OCI-M2 (cell line): ENCODE results near the gene PPT2.
A peak's percentile ranks its signal among the peaks of the same experiment; 100 is the strongest.
"Not testable (repeated sequence)": the region's sequence is repeated elsewhere in the genome, so short reads cannot be mapped to it uniquely, and the experiment has no call there.

Source experiments
- DNase-seq: peaks from one replicate; lab custom pipeline; 2025; ENCODE audit not compliant: unreplicated experiment; lab: John Stamatoyannopoulos, UW

The PPT2 gene

DNA sequence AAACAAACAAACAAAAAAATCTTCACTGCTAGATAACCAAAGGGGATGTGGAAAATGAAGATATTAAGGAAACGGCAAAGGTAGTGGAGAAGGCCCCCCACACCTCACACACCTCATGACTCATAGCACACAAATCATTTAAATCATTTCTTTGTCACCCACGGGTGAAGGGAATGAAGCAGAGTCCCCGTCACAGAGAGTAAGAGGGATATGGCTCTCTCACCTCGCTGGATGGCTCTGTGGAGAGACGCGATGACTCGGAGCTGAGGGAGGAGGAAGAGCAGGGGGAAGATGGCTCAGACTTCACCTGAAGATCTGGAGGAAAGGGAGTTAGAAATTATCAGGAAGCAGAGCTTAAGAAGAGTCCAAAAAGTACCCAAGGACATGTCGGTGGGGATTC, 27.1 kb upstream of the PPT2 start:
- no peak for DNase-seq

- DNase-seq, result no peak
Observed at GRCh38 chr6:32127409-32127716, 26.6 kb upstream of the PPT2 start.

DNA sequence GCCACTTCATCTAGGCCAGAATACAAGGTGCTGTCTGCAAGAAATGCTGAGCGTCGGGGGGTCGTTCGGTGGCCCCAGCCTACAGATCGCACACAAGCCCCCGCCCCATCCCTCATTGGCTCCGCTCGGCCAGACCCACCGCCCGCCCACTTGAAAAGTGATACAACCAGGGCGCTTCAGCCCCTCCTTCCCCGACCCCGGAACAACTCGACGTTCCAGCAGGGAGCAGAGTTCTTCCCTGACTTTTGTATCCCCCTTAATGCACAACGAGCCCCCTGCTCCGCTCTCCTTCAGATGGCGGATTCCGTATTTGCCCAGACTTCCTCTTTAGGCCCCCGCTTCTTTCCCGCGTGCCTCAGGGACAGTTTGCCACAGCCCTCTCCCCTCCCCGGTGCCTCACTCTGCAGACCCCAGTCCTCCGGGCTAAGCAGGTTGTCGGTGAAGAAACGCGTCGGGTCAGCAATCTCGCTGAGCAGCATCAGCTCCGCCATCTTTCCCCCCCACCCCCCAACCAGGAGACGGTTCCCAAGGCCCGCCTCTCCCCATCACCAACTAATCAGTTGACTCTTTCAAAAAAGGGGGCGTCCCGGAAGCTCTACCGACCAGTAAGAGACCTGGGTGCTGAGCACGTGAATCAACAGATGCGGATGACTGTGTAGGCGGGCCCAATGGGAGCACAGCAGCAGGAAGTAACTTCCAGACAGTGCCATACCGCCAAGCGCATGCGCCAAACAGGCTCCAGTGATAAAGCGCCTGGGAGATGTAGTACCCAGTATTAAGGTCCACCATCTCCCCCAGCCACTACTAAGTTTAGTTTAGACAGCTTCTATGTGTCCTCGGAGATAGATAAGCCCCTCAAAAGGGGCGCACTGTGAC, 26.0 kb upstream of the PPT2 start, which contains the start of gene ATF6B:
ATF6B (minus strand) TSS at position 530 of the 876 bp plus-strand sequence; CDS start at position 491, 39 bp downstream.
- DNase-seq, result peak; percentile 90

GRCh38 chr6:32128751-32129296, 25.1 kb upstream of the PPT2 start:
- no peak for DNase-seq

- no peak for DNase-seq
Observed at GRCh38 chr6:32129297-32130088, 24.4 kb upstream of the PPT2 start.

GRCh38 chr6:32131439-32131948, 22.4 kb upstream of the PPT2 start:
- peak; percentile 95 for DNase-seq

- no peak for DNase-seq
Observed at GRCh38 chr6:32132110-32132509, 21.8 kb upstream of the PPT2 start.

DNA sequence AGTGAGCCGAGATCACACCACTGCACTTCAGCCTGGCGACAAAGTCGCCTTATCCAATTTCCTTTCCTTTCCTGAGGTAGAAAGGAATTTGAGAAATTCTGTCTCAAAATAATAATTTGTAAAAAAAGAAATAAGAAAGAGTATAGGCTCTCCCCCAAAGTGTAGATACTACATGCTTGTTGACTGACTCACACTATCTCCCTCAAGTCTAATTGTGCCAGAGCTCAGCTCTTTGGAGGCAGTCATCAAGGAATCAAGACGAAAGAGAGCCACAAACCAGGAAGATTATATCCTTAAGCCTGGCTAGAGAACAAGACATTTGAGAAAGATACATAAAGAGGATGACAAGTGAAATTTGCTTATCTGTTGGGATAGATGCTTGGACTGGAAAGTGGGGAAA, 20.2 kb upstream of the PPT2 start:
- DNase-seq, result no peak

DNA sequence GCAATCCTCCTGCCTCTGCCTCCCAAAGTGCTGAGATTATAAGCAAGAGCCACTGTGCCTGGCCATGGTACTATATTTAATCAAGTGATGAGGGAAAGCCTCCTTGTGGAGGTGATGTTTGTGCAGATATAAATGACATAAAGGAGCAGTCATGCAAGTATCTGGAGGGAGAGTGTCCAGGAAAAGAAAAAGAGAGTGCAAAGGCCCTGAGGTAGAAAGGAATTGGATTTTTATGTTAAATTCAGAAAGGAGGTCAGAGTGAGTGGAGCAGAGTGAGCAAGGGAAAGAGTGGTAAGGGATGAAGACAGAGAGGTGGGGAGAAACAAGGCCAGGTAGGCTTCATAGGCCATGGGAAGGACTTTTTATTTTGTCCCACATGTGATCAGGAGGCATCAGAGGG, 16.5 kb upstream of the PPT2 start:
- DNase-seq, result no peak

- no peak for DNase-seq
Observed at GRCh38 chr6:32139590-32139989, 14.4 kb upstream of the PPT2 start.

GRCh38 chr6:32140420-32141046, 13.4 kb upstream of the PPT2 start:
- no peak for DNase-seq

- DNase-seq, result not testable (repeated sequence)
Observed at GRCh38 chr6:32144238-32144637, 9.7 kb upstream of the PPT2 start.

- no peak for DNase-seq
Observed at GRCh38 chr6:32146287-32146686, 7.7 kb upstream of the PPT2 start.

- DNase-seq, result no peak
Observed at GRCh38 chr6:32146687-32147086, 7.3 kb upstream of the PPT2 start.

DNA sequence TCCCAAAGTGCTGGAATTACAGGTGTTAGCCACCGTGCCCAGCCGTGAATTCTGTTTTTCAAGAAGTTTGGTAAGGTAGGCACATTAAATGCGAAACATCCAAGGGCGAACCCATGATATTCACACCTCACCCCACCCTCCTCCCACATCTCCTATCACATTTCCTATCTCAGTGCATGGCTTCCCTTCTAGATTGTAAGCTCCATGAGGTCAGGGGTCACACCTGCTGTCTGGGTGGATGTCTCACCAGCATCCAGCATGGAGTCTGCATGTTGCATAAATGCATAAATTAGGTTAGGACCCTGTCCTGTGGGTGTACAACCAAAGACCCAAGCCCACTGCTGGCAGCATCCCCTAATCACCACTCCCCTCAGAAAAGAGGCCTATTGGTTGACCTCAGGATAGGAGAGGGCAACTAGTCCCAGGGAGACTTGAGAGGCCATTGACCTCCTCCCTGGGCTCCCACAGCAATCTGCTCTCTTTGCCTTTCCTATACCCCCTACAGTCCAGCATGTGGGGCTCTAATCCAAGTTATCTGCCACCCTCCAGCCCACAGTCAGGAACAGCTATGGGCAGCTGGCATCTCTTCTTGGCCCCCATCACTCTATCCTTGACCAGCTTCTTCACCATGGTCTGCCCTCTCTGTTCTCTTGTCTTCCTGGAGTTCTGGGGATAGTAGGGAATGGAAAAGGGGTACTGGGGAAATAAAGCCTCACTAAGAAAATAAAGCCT, 6.4 kb upstream of the PPT2 start:
- no peak for DNase-seq

- DNase-seq, result no peak
Observed at GRCh38 chr6:32148289-32149091, 5.5 kb upstream of the PPT2 start.

DNA sequence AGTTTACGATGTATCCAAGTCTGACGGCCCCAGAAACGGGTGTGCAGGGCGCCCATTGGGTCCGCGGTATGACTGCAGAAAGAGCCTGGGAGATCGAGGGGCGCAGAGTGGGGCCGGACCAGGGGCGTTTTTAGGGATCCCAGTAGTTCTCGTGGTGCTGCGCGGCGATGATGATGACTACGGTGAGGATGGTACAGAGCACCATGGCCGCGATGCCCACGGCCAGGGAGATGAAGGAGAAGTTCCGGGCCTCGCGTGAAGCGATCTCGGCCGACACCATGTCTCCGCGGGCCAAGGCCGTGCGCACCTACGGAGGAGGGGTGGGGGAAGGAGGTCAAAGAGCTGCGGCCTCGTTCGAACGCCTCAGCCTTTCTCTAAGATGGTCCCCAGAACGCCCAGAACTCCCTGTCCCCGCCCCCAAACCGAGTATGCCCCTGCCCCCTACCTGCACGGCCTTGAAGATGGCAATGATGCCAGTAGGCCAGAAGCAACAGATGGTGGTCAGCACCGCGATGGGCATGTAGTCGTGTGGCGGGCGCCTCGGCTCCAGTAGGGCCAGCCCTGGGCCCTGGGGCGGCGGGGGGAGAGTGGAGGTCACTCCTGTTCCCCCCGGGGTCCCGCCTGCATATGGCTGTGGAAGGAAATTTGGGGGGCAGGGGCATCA, 4.7 kb upstream of the PPT2 start:
- no peak for DNase-seq

- DNase-seq, result no peak
Observed at GRCh38 chr6:32149932-32150870, 3.7 kb upstream of the PPT2 start.
